ENCODE results near the gene EMSY.
"Not testable (repeated sequence)": the region's sequence is repeated elsewhere in the genome, so short reads cannot be mapped to it uniquely, and the experiment has no call there.

Gene EMSY

GRCh38 chr11:76444384-76445120, at the start of gene EMSY:
TSS of gene EMSY (plus strand) at chr11:76445018. CDS start at chr11:76446939, 1,921 bp downstream.
- peak; percentile 98 to 99 for DNase-seq
- intact Hi-C loops (cut with DNase I; ENCODE audit: low total_unique reads): loop anchor here (5.0 to 10.0 kb wide), 3 partner anchors 62 to 620 kb away; partner anchors contain the start of genes CAPN5, GVQW3 and THAP12
- Histone ChIP-seq H3K4me1 (peaks cover 0 to 22% (median 17%) of the 10 kb centered on the region in 4 donors), H3K9me3 (no peaks in the 10 kb centered on the region), H3K27me3 (no peaks in the 10 kb centered on the region), H3K4me3 (peak within 1 kb of the TSS; percentile 80 to 99), H3K27ac (peak within 1 kb of the TSS; percentile 89 to 96), H3K36me3 (peaks cover 0 to 7% (median 4%) of the 10 kb centered on the region in 3 donors)
- TF ChIP-seq CTCF (IDR thresholded peaks at IDR 0.05): no peak

DNA sequence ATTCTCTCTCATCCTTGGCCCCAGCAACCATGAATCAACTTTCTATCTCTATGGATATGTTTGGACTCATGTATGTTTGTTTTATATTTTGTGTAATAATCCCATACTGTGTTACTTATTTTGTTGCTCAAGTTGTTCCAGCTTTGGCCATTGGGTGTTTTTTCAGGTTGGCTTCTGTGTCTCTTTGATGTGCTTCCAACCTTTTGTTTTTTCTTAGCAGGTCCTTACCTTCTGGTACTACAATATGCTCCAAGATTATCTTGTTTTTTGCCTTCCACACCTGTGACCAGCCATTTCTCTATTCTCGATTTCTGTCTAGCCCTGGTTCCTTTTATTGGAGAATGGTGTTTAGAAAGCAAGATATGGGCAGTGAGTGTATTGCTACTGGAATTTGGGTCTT, 49.5 kb upstream of the EMSY start:
- Histone ChIP-seq H3K27me3 (no peaks in the 10 kb centered on the region), H3K4me1 (no peaks in the 10 kb centered on the region), H3K9me3 (no peaks in the 10 kb centered on the region), H3K36me3 (no peaks in the 10 kb centered on the region), H3K4me3 (no peak overlapping the region), H3K27ac (no peak overlapping the region)
- no peak for DNase-seq
- intact Hi-C loops (cut with DNase I; ENCODE audit: low total_unique reads): no loop called here
- TF ChIP-seq CTCF (IDR thresholded peaks at IDR 0.05): no peak

- Histone ChIP-seq H3K9me3 (no peaks in the 10 kb centered on the region), H3K27me3 (no peaks in the 10 kb centered on the region), H3K4me1 (no peaks in the 10 kb centered on the region), H3K4me3 (no peak overlapping the region), H3K27ac (no peak overlapping the region), H3K36me3 (no peaks in the 10 kb centered on the region)
- intact Hi-C loops (cut with DNase I; ENCODE audit: low total_unique reads): no loop called here
- no peak for DNase-seq
- no peak for TF ChIP-seq CTCF (IDR thresholded peaks at IDR 0.05)
These were observed 47.4 kb upstream of the EMSY start for GRCh38 chr11:76397383-76397782.

DNA sequence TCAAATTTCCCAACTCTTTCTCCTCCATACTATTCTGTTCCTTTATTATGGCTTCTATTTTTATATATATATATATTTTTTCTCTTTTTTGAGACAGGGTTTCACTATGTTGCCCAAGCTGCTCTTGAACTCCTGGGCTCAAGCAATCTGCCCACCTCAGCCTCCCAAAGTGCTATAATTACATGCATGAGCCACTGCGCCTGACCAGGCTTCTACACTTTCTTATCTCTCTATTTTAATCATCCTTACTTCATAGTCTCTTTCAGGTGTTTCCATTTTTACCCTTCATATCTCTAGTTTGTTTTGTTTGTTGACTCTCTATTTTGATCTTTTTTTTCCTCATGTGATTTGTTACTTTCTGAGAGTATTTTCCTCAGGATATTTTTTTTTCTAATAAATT, 43.9 kb upstream of the EMSY start:
- no peaks in the 10 kb centered on the region for H3K27me3 ChIP-seq
- no peak overlapping the region for H3K27ac ChIP-seq
- no peak for TF ChIP-seq CTCF (IDR thresholded peaks at IDR 0.05)
- intact Hi-C loops (cut with DNase I; ENCODE audit: low total_unique reads): no loop called here
- no peak overlapping the region for H3K4me3 ChIP-seq
- no peak for DNase-seq
- H3K4me1 ChIP-seq: no peaks in the 10 kb centered on the region
- H3K36me3 ChIP-seq: no peaks in the 10 kb centered on the region
- no peaks in the 10 kb centered on the region for H3K9me3 ChIP-seq

DNA sequence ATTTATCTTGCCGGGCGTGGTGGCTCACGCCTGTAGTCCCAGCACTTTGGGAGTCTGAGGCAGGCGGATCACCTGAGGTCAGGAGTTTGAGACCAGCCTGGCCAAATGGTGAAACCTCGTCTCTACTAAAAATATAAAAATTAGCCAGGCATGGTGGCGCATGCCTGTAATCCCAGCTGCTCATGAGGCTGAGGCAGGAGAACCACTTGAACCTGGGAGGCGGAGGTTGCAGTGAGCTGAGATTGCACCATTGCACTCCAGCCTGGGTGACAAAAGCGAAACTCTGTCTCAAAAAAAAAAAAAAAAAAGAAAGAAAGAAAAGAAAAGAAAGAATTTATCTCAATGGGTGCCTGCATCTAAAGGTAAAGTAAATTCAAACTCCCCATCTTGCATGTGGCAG, 43.3 kb upstream of the EMSY start:
- intact Hi-C loops (cut with DNase I; ENCODE audit: low total_unique reads): not testable (repeated sequence)

DNA sequence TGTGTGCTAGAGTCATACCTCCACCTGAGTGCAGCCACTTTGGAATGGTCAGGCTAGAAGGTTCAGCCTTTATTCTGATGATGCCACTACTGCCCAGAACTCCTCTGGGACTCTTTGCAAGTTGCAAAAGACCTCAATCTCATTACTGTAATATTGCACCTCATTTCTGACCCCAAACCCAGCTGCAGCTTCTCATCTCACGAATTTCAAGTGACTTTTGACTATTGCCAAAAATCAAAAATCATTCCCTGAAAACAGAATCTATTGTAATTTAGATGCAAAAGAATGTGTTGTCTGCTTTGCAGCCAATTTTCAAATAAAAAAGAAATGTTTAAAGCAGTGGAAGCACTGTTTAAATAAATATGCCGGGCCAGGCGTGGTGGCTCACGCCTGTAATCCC, 38.5 kb upstream of the EMSY start:
- no peaks in the 10 kb centered on the region for H3K9me3 ChIP-seq
- no peak overlapping the region for H3K4me3 ChIP-seq
- H3K27me3 ChIP-seq: no peaks in the 10 kb centered on the region
- no peaks in the 10 kb centered on the region for H3K4me1 ChIP-seq
- intact Hi-C loops (cut with DNase I; ENCODE audit: low total_unique reads): no loop called here
- no peak for DNase-seq
- no peak overlapping the region for H3K27ac ChIP-seq
- no peak for TF ChIP-seq CTCF (IDR thresholded peaks at IDR 0.05)
- no peaks in the 10 kb centered on the region for H3K36me3 ChIP-seq

More for the DNA sequence above, 43.3 kb upstream of the EMSY start:
- not testable (repeated sequence) for H3K27ac ChIP-seq, H3K27me3 ChIP-seq, DNase-seq, H3K4me1 ChIP-seq, H3K36me3 ChIP-seq, H3K9me3 ChIP-seq, H3K4me3 ChIP-seq
